HG03095 (cell line): ENCODE results near the gene SORL1-AS1.

Experiments used
- ATAC-seq: cut with Tn5 transposase; IDR thresholded peaks from one replicate; pipeline ENCODE4 v1.9.1; 2021; ENCODE audit warnings: moderate library complexity; ENCODE audit not compliant: unreplicated experiment

The SORL1-AS1 gene

GRCh38 chr11:121476379-121477032, 23.7 kb upstream of the SORL1-AS1 start:
- no peak for ATAC-seq

- ATAC-seq = no peak
These were observed 21.9 kb upstream of the SORL1-AS1 start for GRCh38 chr11:121474680-121475079.

GRCh38 chr11:121473064-121473777, 20.5 kb upstream of the SORL1-AS1 start:
- no peak for ATAC-seq

GRCh38 chr11:121472312-121472711, 19.5 kb upstream of the SORL1-AS1 start:
- ATAC-seq = no peak

DNA sequence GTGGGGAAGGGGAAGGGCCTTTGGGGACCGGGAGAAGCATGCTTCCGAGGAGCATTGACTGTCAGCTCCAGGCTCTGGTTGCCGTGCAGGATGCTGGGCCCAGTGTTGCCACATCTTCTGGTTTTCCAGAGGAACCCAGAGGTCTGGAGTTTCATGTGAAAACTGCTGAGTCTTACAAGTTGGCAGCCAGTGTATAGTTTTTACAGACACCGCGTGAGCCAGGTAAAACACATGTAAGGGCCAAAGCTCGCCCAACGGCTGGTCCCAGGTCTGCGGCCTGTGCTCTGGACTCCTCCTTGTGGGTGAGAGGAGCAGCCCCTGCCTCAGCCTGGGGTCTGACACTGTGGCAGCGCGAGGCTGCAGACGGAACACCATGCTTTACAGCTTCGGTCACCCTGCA, 18.4 kb upstream of the SORL1-AS1 start:
- ATAC-seq = no peak

GRCh38 chr11:121469910-121470309, 17.1 kb upstream of the SORL1-AS1 start:
- ATAC-seq = no peak

GRCh38 chr11:121467965-121468364, 15.2 kb upstream of the SORL1-AS1 start:
- ATAC-seq = peak; percentile 48

GRCh38 chr11:121467471-121467870, 14.7 kb upstream of the SORL1-AS1 start:
- ATAC-seq = no peak

DNA sequence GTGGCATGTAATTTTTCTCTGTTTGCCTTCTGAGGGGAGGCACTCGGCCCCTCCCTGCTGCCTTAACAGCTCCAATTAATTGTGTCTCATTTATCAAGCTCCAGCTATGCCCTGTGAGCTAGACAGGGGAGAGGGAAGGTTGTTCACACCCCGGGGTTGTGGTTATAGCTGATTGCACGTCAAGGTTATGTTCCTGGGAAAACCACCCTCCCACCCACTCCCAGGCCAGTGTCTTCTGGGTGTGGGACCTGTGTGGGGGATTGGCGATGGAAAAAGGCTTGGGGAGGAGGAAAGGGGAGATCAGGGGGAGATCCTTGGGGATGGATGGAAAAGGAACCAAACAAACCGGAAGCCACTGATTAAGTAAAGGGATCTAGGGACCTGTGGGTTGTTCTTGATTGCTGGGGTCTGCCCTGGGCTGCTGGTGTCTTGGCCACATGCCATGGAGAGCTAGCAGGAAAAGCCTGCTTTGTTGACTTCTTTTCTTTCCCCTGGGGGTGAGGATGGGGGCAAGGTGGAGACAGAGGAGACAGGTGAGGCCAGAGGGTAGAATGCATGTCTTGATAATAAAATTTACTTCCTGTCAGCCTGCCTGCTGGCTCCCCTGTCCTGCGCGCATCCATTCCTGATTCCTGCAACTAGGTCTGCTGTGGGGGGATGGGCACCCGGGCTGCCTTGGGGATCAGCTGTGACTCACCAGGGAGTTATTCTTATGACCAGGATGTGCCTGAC, 13.5 kb upstream of the SORL1-AS1 start:
- ATAC-seq = no peak

DNA sequence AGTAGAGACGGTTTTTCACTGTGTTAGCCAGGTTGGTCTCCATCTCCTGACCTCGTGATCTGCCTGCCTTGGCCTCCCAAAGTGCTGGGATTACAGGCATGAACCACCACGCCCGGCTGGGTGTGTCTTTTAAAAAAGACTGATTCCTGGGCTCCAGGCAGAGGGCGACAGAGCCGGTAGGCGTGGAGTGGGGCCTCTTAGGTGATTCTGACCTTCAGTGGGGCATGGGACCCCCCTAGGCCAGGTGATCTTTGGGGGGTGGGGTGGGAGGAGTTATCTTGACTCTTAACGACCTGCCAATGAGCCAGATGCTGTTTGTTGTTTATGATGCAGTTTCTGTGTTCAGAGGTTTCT, 12.9 kb upstream of the SORL1-AS1 start:
- ATAC-seq = no peak

GRCh38 chr11:121464352-121464946, 11.7 kb upstream of the SORL1-AS1 start:
- peak; percentile 42 for ATAC-seq

- ATAC-seq = no peak
These were observed 11.0 kb upstream of the SORL1-AS1 start for GRCh38 chr11:121463689-121464335.

DNA sequence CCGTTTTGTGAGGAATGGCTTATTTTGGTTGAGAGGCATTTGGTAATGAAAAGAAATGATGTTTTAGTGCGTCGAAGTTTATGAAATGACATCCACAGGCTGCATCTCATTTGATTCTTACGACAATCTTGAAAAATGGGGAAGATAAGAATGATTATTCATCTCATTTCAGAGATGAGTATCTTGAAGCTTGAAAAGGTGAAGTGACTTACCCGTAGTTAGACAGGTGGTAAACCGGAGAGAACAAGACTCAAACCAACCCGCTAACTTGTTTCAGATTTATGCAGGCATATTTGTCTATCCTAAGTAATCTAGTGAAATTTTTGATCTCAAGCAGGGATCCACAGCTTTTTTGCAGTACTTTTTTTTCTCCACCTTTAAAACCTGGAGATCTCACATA, 9.1 kb upstream of the SORL1-AS1 start:
- ATAC-seq = no peak

GRCh38 chr11:121460941-121461514, 8.3 kb upstream of the SORL1-AS1 start:
- no peak for ATAC-seq

DNA sequence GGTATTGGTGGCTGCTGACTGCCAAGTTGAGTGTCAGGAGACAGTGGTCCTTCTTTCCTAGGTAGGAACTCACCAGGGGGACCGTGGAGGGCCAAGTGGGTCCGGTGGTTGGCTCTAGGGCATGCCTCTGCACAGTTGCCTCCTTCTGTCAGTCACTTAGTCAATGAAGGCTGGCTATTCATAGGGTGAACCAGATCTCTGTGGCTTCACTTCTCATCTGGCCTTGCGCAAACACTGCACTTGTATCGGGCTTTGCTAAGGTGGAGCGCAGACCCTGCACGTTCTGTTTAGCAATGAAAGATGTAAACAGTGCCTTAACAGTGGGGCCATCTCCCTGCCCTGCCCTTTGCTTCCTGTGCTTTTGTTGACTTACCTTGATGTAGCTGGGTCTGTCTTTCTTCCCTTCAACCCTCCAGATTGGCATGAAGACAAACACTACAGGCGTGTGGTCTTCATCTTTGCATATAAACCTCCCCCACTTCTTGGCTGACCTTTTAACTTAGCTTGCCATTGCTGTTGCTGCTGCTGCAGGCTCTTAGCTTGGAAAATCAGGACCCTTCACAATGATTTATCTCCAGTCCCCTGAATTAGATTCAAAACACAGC, 6.7 kb upstream of the SORL1-AS1 start:
- no peak for ATAC-seq

DNA sequence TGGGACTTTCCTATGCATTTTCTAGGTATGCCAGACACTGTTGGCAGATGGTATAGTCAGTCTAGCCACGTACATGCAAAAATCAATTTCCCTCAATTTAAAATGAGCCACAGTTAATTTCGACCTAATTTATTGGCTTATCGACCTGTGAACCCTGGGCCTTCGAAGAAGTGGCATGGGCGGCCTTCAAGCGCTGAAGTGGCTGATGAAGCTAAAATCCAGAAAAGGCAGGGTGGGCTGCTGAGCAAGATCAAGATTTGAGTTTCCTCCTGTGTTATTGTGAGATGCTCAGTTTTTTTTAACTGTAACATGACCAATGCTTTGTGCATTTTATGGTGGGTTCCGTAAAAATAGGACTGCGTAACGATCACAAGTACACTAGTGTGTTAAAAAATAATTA, 5.8 kb upstream of the SORL1-AS1 start:
- no peak for ATAC-seq

GRCh38 chr11:121456816-121457431, 4.2 kb upstream of the SORL1-AS1 start:
- no peak for ATAC-seq

GRCh38 chr11:121456151-121456550, 3.4 kb upstream of the SORL1-AS1 start:
- ATAC-seq = no peak

GRCh38 chr11:121455115-121455514, 2.3 kb upstream of the SORL1-AS1 start:
- no peak for ATAC-seq
